ENCODE data around the gene NTNG1. TPM values are rescaled to one million over a fixed set of nuclear protein-coding genes. Genes with fewer than 3 reads are reported as not detected.

The NTNG1 gene
- total and polyA plus RNA-seq, 2 donors, result 1.6 to 5.1 TPM

DNA sequence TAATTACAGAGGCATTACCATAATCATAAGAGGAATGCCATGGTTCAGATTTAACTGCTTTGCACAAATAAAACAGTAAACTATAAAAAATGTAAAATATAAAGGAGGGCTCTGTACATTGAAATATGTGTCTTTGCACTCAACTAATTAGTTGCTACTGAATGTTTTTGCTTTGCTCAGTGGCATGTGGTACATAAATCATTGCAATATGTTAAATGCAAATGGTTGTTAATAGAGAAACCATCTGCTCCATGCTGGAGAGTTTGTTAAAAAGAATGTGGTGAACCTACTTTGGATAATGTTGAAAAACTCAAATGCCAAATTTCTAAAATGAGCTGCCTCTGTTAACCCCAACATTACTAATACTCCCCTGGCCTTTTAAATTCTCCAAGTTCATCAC lies 201.5 kb downstream of the NTNG1 start:
- no peak for DNase-seq (ENCODE audit: low read depth in 6 of 9, low spot score in 9 of 9)
- Histone ChIP-seq H3K27me3 (ENCODE audit: control insufficient read depth in 2 of 2, insufficient read depth in 1 of 2, low read length in 1 of 2) (no peaks in the 10 kb centered on the region), H3K36me3 (ENCODE audit: control insufficient read depth in 2 of 2, insufficient read depth in 2 of 2, low read length in 1 of 2) (no peaks in the 10 kb centered on the region), H3K9me3 (ENCODE audit: control insufficient read depth in 2 of 2, insufficient read depth in 1 of 2, low read length in 1 of 2) (no peaks in the 10 kb centered on the region), H3K27ac (ENCODE audit: low read depth in 1 of 2, low read length in 1 of 2) (no peak overlapping the region), H3K4me1 (ENCODE audit: control insufficient read depth in 2 of 2, insufficient read depth in 2 of 2, low read length in 2 of 2) (no peaks in the 10 kb centered on the region), H3K4me3 (ENCODE audit: low read length in 2 of 2) (no peak overlapping the region)

DNA sequence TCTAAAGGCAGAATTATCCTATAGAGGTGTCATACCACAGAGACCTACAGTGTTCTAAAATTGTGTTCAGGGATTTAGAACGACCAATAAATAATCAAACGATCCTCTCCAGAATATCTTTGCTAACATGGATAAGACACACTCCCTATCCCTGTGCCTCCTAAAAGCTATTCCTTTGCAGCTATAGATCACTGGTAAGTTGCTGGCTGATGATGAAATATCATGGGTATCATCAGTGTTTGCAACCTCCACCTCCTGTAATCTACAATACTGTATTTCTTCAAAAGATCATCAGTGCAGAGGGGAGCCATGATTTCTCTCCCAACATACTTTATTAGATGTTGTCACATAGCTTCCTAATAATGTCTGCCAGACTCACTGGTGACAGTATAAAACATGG lies 201.9 kb downstream of the NTNG1 start:
- Histone ChIP-seq H3K4me3 (ENCODE audit: low read length in 2 of 2) (no peak overlapping the region), H3K27me3 (ENCODE audit: control insufficient read depth in 2 of 2, insufficient read depth in 1 of 2, low read length in 1 of 2) (no peaks in the 10 kb centered on the region), H3K4me1 (ENCODE audit: control insufficient read depth in 2 of 2, insufficient read depth in 2 of 2, low read length in 2 of 2) (no peaks in the 10 kb centered on the region), H3K36me3 (ENCODE audit: control insufficient read depth in 2 of 2, insufficient read depth in 2 of 2, low read length in 1 of 2) (no peaks in the 10 kb centered on the region), H3K27ac (ENCODE audit: low read depth in 1 of 2, low read length in 1 of 2) (no peak overlapping the region), H3K9me3 (ENCODE audit: control insufficient read depth in 2 of 2, insufficient read depth in 1 of 2, low read length in 1 of 2) (no peaks in the 10 kb centered on the region)
- DNase-seq (ENCODE audit: low read depth in 6 of 9, low spot score in 9 of 9), result no peak
- 96% methylated on average over 2 of the region's 2 CpGs for WGBS

DNA sequence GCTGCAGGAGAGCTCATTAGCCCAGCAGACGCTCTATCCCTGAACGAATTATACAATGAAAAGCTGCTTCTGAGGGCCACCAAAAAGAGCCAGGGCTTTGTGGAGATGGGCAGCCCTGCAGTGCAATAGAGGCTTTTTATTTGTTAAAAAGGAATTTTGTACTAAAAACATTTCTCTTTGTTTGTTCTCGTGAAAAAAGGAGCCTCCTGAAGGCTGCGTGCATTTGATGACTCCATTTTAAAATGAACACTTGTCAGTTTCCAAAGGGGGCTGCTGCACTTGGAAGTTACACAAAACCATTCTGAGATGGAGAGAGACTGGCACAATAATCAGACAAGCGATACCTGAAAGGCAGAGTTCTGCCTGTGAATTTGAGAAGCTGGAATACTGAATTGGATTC lies 202.8 kb downstream of the NTNG1 start:
- DNase-seq (ENCODE audit: low read depth in 6 of 9, low spot score in 9 of 9), result no peak
- H3K4me1 ChIP-seq (ENCODE audit: control insufficient read depth in 2 of 2, insufficient read depth in 2 of 2, low read length in 2 of 2), result no peaks in the 10 kb centered on the region
- H3K9me3 ChIP-seq (ENCODE audit: control insufficient read depth in 2 of 2, insufficient read depth in 1 of 2, low read length in 1 of 2), result no peaks in the 10 kb centered on the region
- no peaks in the 10 kb centered on the region for H3K36me3 ChIP-seq (ENCODE audit: control insufficient read depth in 2 of 2, insufficient read depth in 2 of 2, low read length in 1 of 2)
- no peak overlapping the region for H3K4me3 ChIP-seq (ENCODE audit: low read length in 2 of 2)
- no peak overlapping the region for H3K27ac ChIP-seq (ENCODE audit: low read depth in 1 of 2, low read length in 1 of 2)
- H3K27me3 ChIP-seq (ENCODE audit: control insufficient read depth in 2 of 2, insufficient read depth in 1 of 2, low read length in 1 of 2), result no peaks in the 10 kb centered on the region
- WGBS, result 97% methylated on average over 5 of the region's 5 CpGs

DNA sequence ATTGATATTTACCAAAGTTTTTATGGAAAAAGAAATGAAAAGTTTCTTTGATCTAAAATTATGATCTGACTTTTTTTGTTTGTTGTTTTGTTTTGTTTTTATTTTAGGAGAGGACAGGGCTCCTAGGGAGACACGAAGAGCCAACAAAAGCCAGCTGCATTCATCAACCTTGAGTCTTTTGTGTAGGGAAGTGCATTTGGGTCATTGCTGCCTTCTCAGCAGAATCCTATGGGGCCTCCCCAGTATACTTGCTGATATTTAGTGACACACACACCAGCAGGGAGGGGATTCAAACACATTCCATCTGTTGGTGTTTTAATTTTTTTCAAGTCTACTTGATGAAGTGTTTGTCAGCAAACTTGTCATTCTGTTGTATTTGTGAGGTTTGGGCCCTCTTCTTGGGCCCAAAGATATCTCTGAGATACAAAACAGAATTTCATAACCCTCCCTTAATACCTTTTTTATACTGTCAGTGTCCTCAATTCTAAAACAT lies 203.5 kb downstream of the NTNG1 start:
- no peaks in the 10 kb centered on the region for H3K36me3 ChIP-seq (ENCODE audit: control insufficient read depth in 2 of 2, insufficient read depth in 2 of 2, low read length in 1 of 2)
- 75% methylated on average over 1 of the region's 1 CpG for WGBS
- no peak overlapping the region for H3K27ac ChIP-seq (ENCODE audit: low read depth in 1 of 2, low read length in 1 of 2)
- no peaks in the 10 kb centered on the region for H3K9me3 ChIP-seq (ENCODE audit: control insufficient read depth in 2 of 2, insufficient read depth in 1 of 2, low read length in 1 of 2)
- H3K4me3 ChIP-seq (ENCODE audit: low read length in 2 of 2), result no peak overlapping the region
- DNase-seq (ENCODE audit: low read depth in 6 of 9, low spot score in 9 of 9), result no peak
- no peaks in the 10 kb centered on the region for H3K27me3 ChIP-seq (ENCODE audit: control insufficient read depth in 2 of 2, insufficient read depth in 1 of 2, low read length in 1 of 2)
- H3K4me1 ChIP-seq (ENCODE audit: control insufficient read depth in 2 of 2, insufficient read depth in 2 of 2, low read length in 2 of 2), result no peaks in the 10 kb centered on the region

DNA sequence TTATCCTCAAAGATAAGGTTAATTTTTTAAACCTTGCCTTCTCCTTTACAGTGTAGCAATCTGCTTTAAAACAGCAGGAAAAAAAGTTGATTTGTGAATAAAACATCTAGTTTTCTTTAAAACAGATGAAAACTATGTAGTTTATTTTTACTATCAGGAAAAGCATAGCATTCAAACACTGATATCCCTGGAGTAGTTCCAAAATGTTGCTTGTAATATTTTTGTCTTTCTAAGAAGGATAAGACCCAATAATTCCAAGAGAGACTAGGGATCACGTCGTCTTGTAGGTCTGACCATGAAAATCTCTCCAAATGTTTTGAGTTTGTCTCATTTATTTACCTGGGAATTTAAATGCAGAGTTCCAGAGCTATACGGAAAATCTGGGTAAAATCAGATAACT lies 204.0 kb downstream of the NTNG1 start:
- WGBS, result 93% methylated on average over 3 of the region's 3 CpGs

DNA sequence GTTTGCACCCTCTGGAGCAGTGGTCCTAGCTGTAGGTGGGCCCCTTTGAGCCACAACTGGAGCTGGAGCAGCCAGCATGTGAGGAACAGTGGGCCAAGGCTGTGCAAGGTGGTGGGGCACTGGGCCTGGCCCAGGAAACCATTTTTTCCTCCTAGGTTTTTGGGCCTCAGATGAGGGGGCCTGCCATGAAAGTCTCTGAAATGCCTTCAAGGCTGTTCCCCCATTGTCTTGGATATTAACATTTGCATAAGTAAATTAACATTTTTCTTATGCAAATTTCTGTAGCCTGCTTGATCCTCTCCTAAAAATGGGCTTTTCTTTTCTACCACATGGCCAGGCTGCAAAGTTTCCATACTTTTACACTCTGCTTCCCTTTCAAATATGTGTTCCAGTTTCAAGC lies 212.0 kb downstream of the NTNG1 start:
- DNase-seq (ENCODE audit: low read depth in 6 of 9, low spot score in 9 of 9), result no peak
- Histone ChIP-seq H3K36me3 (ENCODE audit: control insufficient read depth in 2 of 2, insufficient read depth in 2 of 2, low read length in 1 of 2) (no peaks in the 10 kb centered on the region), H3K27ac (ENCODE audit: low read depth in 1 of 2, low read length in 1 of 2) (no peak overlapping the region), H3K9me3 (ENCODE audit: control insufficient read depth in 2 of 2, insufficient read depth in 1 of 2, low read length in 1 of 2) (no peaks in the 10 kb centered on the region), H3K4me1 (ENCODE audit: control insufficient read depth in 2 of 2, insufficient read depth in 2 of 2, low read length in 2 of 2) (no peaks in the 10 kb centered on the region), H3K4me3 (ENCODE audit: low read length in 2 of 2) (no peak overlapping the region), H3K27me3 (ENCODE audit: control insufficient read depth in 2 of 2, insufficient read depth in 1 of 2, low read length in 1 of 2) (no peaks in the 10 kb centered on the region)

More for the DNA sequence above, 204.0 kb downstream of the NTNG1 start:
- DNase-seq (ENCODE audit: low read depth in 6 of 9, low spot score in 9 of 9), result no peak
- no peaks in the 10 kb centered on the region for H3K9me3 ChIP-seq (ENCODE audit: control insufficient read depth in 2 of 2, insufficient read depth in 1 of 2, low read length in 1 of 2)
- H3K36me3 ChIP-seq (ENCODE audit: control insufficient read depth in 2 of 2, insufficient read depth in 2 of 2, low read length in 1 of 2), result no peaks in the 10 kb centered on the region
- H3K4me3 ChIP-seq (ENCODE audit: low read length in 2 of 2), result no peak overlapping the region
- no peaks in the 10 kb centered on the region for H3K4me1 ChIP-seq (ENCODE audit: control insufficient read depth in 2 of 2, insufficient read depth in 2 of 2, low read length in 2 of 2)
- no peak overlapping the region for H3K27ac ChIP-seq (ENCODE audit: low read depth in 1 of 2, low read length in 1 of 2)
- no peaks in the 10 kb centered on the region for H3K27me3 ChIP-seq (ENCODE audit: control insufficient read depth in 2 of 2, insufficient read depth in 1 of 2, low read length in 1 of 2)

DNA sequence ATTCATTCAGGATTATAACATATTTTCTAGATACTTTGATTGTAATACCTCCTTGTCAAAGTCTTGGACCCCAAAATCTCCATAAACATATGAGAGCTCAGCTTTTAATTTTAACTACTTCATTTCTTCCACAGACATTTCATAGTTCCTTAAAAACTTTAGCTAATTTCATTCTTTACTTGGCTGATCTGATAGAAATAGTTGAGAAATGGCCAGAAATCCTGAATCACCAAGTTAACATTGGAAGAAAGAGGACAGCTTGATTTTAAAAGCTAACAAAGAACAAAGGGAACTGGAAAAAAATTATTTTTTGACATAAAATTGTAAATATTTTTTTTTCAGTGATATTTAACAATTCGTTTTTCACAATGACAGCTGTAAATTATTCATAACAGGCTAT lies 216.5 kb downstream of the NTNG1 start:
- no peaks in the 10 kb centered on the region for H3K27me3 ChIP-seq (ENCODE audit: control insufficient read depth in 2 of 2, insufficient read depth in 1 of 2, low read length in 1 of 2)
- H3K36me3 ChIP-seq (ENCODE audit: control insufficient read depth in 2 of 2, insufficient read depth in 2 of 2, low read length in 1 of 2), result no peaks in the 10 kb centered on the region
- H3K4me1 ChIP-seq (ENCODE audit: control insufficient read depth in 2 of 2, insufficient read depth in 2 of 2, low read length in 2 of 2), result no peaks in the 10 kb centered on the region
- H3K9me3 ChIP-seq (ENCODE audit: control insufficient read depth in 2 of 2, insufficient read depth in 1 of 2, low read length in 1 of 2), result no peaks in the 10 kb centered on the region
- H3K27ac ChIP-seq (ENCODE audit: low read depth in 1 of 2, low read length in 1 of 2), result no peak overlapping the region
- DNase-seq (ENCODE audit: low read depth in 6 of 9, low spot score in 9 of 9), result no peak
- 86% methylated on average over 1 of the region's 1 CpG for WGBS
- no peak overlapping the region for H3K4me3 ChIP-seq (ENCODE audit: low read length in 2 of 2)

DNA sequence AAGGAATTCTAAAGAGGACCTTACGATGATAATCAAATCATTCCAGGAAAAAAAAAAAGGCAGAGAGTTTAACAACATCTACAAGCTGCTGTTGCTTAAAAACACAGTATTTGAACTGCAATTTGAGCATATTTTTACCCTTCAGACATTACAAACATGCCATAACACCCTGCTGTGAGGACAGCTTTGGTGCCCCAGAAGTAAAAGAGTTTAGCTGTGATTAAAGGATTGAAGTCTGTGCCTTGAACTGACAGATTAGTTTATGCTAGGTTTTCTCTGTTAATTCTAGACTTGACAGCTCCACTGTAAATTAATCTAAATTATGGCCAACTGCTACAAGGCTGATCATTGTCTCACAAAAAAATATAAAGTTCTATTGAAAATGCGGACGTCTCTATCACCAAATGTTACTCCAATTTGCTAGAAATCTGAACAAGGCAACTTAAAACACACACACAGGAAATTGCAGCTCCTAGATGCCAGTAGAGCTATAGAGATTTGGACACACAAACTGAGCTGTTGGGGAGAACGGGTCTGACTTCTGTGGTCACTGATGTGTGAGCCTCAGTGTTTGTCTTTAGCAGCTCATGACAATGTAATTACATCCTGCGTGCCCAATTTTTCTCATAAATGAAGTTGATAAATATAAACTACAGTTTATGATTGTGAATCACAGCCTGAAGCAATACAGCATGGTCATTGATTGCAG lies 217.9 kb downstream of the NTNG1 start:
- Histone ChIP-seq H3K27me3 (ENCODE audit: control insufficient read depth in 2 of 2, insufficient read depth in 1 of 2, low read length in 1 of 2) (no peaks in the 10 kb centered on the region), H3K4me3 (ENCODE audit: low read length in 2 of 2) (no peak overlapping the region), H3K9me3 (ENCODE audit: control insufficient read depth in 2 of 2, insufficient read depth in 1 of 2, low read length in 1 of 2) (no peaks in the 10 kb centered on the region), H3K36me3 (ENCODE audit: control insufficient read depth in 2 of 2, insufficient read depth in 2 of 2, low read length in 1 of 2) (no peaks in the 10 kb centered on the region), H3K27ac (ENCODE audit: low read depth in 1 of 2, low read length in 1 of 2) (no peak overlapping the region), H3K4me1 (ENCODE audit: control insufficient read depth in 2 of 2, insufficient read depth in 2 of 2, low read length in 2 of 2) (no peaks in the 10 kb centered on the region)
- WGBS, result 93% methylated on average over 5 of the region's 5 CpGs
- DNase-seq (ENCODE audit: low read depth in 6 of 9, low spot score in 9 of 9), result no peak

DNA sequence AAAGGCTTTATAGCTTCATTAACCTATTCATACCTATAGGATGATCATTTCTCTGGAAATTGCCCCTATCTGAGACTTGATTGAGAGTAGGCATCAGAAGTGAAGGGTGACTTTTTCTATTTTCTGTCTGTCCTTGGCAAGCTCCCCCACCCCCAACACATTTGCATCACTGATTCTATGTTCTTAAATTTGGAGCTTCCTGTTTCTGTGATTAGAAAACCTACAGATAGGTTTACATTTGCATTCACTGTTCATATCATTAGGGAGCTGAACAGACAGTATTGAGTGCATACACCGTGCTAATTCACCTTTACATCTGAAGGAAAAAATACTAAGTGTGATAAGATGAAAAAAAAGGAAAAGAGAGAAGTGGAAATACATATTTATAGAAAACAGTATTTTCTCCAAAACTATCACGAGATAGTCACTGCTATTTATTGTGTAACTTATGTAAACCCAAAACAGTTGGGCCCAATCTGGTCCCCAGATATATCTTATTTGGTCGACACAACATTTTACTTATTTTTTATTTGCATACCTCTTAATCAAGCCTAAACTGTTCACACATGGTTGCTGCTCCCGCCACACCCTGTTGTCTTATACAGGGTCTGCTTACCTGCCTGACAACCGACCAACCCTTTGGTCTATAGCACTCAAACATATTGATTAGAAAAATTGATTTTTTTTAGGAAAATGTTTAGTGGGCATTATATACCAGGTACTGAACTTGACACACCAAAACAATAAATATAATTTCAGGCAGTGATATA lies 218.8 kb downstream of the NTNG1 start:
- H3K4me3 ChIP-seq (ENCODE audit: low read length in 2 of 2), result no peak overlapping the region
- 78% methylated on average over 5 of the region's 5 CpGs for WGBS
- H3K9me3 ChIP-seq (ENCODE audit: control insufficient read depth in 2 of 2, insufficient read depth in 1 of 2, low read length in 1 of 2), result no peaks in the 10 kb centered on the region
- DNase-seq (ENCODE audit: low read depth in 6 of 9, low spot score in 9 of 9), result no peak
- H3K36me3 ChIP-seq (ENCODE audit: control insufficient read depth in 2 of 2, insufficient read depth in 2 of 2, low read length in 1 of 2), result no peaks in the 10 kb centered on the region
- no peaks in the 10 kb centered on the region for H3K27me3 ChIP-seq (ENCODE audit: control insufficient read depth in 2 of 2, insufficient read depth in 1 of 2, low read length in 1 of 2)
- H3K27ac ChIP-seq (ENCODE audit: low read depth in 1 of 2, low read length in 1 of 2), result no peak overlapping the region
- H3K4me1 ChIP-seq (ENCODE audit: control insufficient read depth in 2 of 2, insufficient read depth in 2 of 2, low read length in 2 of 2), result no peaks in the 10 kb centered on the region
